ENCODE measurements around the gene TFDP2. TPM values are rescaled to one million over a fixed set of nuclear protein-coding genes. Genes with fewer than 3 reads are reported as not detected.

The TFDP2 gene
- total and polyA plus RNA-seq, 2 of the 8 experiments (the other 6 are each of a cell fraction or from before 2014, with no cell fraction given), result 41.1 to 119 TPM

GRCh38 chr3:142148044-142148791, 1.1 kb downstream of the TFDP2 start:
- no peak overlapping the region for H3K27ac ChIP-seq (ENCODE audit: low read depth, low read length)
- peak overlapping the region; percentile 82 to 87 for H3K4me2 ChIP-seq (ENCODE audit: insufficient read depth in 1 of 2, low read depth in 2 of 2, low read length in 2 of 2)
- no peak for FAIRE-seq

More at GRCh38 chr3:142148044-142148791, 1.1 kb downstream of the TFDP2 start:
- H3K4me1 ChIP-seq (replicated peaks in 1 of 4; ENCODE audit: control insufficient read depth in 3 of 4, insufficient read depth in 4 of 4, low read length in 3 of 4), result peaks cover 0 to 2% (median 1%) of the 10 kb centered on the region in 4 experiments; a peak in 3 of 7 replicates
- H3K4ac ChIP-seq (replicated peaks; ENCODE audit: insufficient read length, low read depth, low read length), result no peak overlapping the region
- H3K79me2 ChIP-seq (ENCODE audit: control insufficient read depth in 1 of 2, insufficient read depth in 2 of 2, low read length in 2 of 2), result 0 out of 4 replicates have a peak, but pooled peaks cover 0 to 2% of the 10 kb centered on the region in 2 experiments
- H4K20me1 ChIP-seq (replicated peaks in 1 of 2; ENCODE audit: control insufficient read depth in 1 of 2, insufficient read depth in 2 of 2, low read length in 2 of 2), result no peaks in the 10 kb centered on the region
- H3K9me3 ChIP-seq (ENCODE audit: insufficient read depth in 2 of 2, low read depth in 1 of 2, low read length in 1 of 2), result no peaks in the 10 kb centered on the region
- H2BK12ac ChIP-seq (ENCODE audit: low read depth, low read length), result no peak overlapping the region
- TF ChIP-seq RAD21 (IDR thresholded peaks at IDR 0.05 in 1 of 2, conservative IDR thresholded peaks at IDR 0.05 in 1 of 2; ENCODE audit: low read depth in 2 of 2, low read length in 2 of 2) (no peak), SIX5 (IDR thresholded peaks at IDR 0.05; ENCODE audit: low read depth, low read length) (no peak), CBX5 (IDR thresholded peaks at IDR 0.05; ENCODE audit: low read depth, low read length) (no peak), FOSL1 (IDR thresholded peaks at IDR 0.05; ENCODE audit: insufficient read depth, low read depth, low read length) (no peak)
- H2BK5ac ChIP-seq (ENCODE audit: low read depth, low read length), result no peak overlapping the region
- H3K23ac ChIP-seq (ENCODE audit: insufficient read length), result no peak overlapping the region
- no peak overlapping the region for H2AK5ac ChIP-seq (ENCODE audit: low read depth, low read length)
- CTCF ChIA-PET (ENCODE audit: partially characterized antibody), result interaction anchor here (0.6 to 1.8 kb wide), 6 partner anchors 23 to 186 kb away, joined by 3 to 4 read pairs (median 4); no protein-coding TSS in a partner anchor
- no peak for DNase-seq (ENCODE audit: low read depth in 1 of 2, low spot score in 2 of 2)
- H2BK120ac ChIP-seq (replicated peaks; ENCODE audit: low read depth, low read length), result no peak overlapping the region
- H3K18ac ChIP-seq (ENCODE audit: extremely low read depth, low read length), result no peak overlapping the region
- no peak overlapping the region for H2BK20ac ChIP-seq (ENCODE audit: low read length)
- no peak overlapping the region for H4K5ac ChIP-seq (ENCODE audit: insufficient read length, low read depth, low read length)
- no peaks in the 10 kb centered on the region for H3K36me3 ChIP-seq (ENCODE audit: control insufficient read depth in 2 of 4, insufficient read depth in 4 of 4, low read length in 3 of 4)
- POLR2A ChIA-PET (ENCODE audit: partially characterized antibody), result interaction anchor here (0.9 to 1.5 kb wide), 4 partner anchors 13 to 23 kb away, joined by 3 to 6 read pairs (median 4); no protein-coding TSS in a partner anchor
- peaks cover 5% of the 10 kb centered on the region; the same call in 1 of the 2 replicates for H3K23me2 ChIP-seq (ENCODE audit: low read depth, low read length)
- H3K14ac ChIP-seq (ENCODE audit: insufficient read length), result no peak overlapping the region
- H3K4me3 ChIP-seq (ENCODE audit: extremely low read depth in 1 of 4, insufficient read depth in 2 of 4, low read depth in 3 of 4, low read length in 4 of 4), result peak overlapping the region; percentile 46 to 89 (median 79)
- H3K9ac ChIP-seq (replicated peaks in 1 of 4; ENCODE audit: extremely low read depth in 1 of 4, low read depth in 3 of 4, low read length in 3 of 4), result peak overlapping the region in 3 of 4 experiments; percentile 65 to 80 (median 77); a peak in 6 of 7 replicates
- H4K91ac ChIP-seq (replicated peaks; ENCODE audit: insufficient read length, low read length), result no peak overlapping the region
- H2BK15ac ChIP-seq (ENCODE audit: low read length), result no peak overlapping the region
- H3K27me3 ChIP-seq (replicated peaks in 1 of 4; ENCODE audit: control insufficient read depth in 3 of 4, extremely low read depth in 1 of 4, insufficient read depth in 3 of 4, low read length in 3 of 4), result no peaks in the 10 kb centered on the region; a peak in 1 of 7 replicates
- 21% methylated on average over 11 of the region's 11 CpGs; no CpG with 5 or more reads in 1 of the 2 experiments for WGBS, 2 experiments (ENCODE audit: extremely low coverage in 1 of 2, insufficient coverage in 1 of 2, insufficient read length in 1 of 2, insufficient replicate concordance in 2 of 2, low coverage in 1 of 2, low lambda C conversion rate in 2 of 2, missing lambda C conversion rate in 1 of 2)
- H3K56ac ChIP-seq (replicated peaks; ENCODE audit: insufficient read length, low read depth, low read length), result no peak overlapping the region
- H2AFZ ChIP-seq (ENCODE audit: low read length), result peak overlapping the region; percentile 47; the same call in 1 of the 2 replicates
- no peak overlapping the region for H4K8ac ChIP-seq (ENCODE audit: extremely low read depth, insufficient read depth, low read length)
- H3K79me1 ChIP-seq (ENCODE audit: low read depth, low read length), result no peaks in the 10 kb centered on the region

All from H1 (cell line).